Activated T-helper 1 cell treated with anti-CD3 and anti-CD28 coated beads, Interleukin-2, amount 50 U/mL, for 16 hours (primary cell): ENCODE data around the gene DEFB125.
"Not testable (repeated sequence)": the region's sequence is repeated elsewhere in the genome, so short reads cannot be mapped to it uniquely, and the experiment has no call there.

Experiments
- DNase-seq, 2 donors: peaks; one replicate each; pipeline ENCODE4 v3.0.0-alpha.2; 2020; ENCODE audit warnings: low read depth in 1 of 2, low spot score in 1 of 2

Gene DEFB125, protein sequence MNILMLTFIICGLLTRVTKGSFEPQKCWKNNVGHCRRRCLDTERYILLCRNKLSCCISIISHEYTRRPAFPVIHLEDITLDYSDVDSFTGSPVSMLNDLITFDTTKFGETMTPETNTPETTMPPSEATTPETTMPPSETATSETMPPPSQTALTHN

DNA sequence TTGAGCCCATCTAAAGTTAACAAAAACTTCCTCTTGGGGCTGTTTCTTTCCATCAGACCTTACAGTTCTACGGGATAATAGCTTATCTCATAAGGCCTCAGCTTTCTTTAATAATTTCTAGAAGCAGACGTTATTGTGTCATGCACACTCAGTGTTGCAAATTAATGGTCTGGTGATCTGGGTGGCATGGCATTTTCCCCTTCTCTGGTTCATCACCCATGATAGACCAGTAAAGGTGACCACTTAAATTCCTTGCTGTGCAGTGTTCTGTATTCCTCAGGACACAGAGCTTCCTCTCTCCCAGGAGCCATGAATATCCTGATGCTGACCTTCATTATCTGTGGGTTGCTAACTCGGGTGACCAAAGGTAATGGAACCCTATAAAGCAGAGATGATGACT lies at the start of gene DEFB125:
TSS of gene DEFB125 (plus strand) at position 272 of the 400 bp plus-strand sequence. CDS start at position 310, 38 bp downstream.
- DNase-seq, result no peak

DNA sequence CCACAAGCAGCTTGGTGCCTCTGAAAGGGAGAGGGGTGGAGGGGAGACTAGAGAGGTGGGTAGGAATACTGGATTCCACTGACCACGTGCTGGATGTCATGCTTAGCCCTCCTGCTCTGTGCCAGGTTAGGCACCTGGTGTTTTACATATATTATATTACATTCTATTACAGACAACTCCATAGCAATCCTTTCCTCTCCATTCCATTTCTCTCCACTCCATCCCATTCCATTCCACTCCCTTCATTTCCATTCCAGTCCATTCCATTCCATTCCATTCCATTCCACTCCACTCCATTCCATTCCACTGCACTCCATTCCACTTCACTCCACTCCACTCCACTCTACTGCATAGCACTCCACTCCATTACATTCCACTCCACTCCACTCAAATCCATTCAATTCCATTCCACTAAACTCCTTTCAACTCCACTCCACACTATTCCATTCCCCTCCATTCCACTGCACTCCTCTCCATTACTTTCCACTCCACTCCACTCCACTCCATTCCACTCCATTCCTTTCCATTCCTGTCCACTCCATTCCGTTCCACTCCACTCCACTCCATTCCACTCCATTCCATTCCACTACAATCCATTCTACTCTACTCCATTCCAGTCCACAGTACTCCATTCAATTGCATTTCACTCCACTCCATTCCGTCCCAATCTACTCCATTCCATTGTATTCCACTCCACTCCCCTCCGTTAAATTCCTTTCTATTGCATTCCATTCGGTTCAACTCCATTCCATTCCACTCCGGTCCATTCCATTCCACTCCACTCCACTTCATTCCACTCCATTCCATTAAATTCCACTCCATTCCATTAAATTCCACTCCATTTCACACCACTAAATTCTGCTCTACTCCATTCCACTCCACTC lies 27.2 kb upstream of the DEFB125 start:
- DNase-seq, result no peak

- DNase-seq, result no peak
These were observed 26.2 kb upstream of the DEFB125 start for GRCh38 chr20:61230-61629.

DNA sequence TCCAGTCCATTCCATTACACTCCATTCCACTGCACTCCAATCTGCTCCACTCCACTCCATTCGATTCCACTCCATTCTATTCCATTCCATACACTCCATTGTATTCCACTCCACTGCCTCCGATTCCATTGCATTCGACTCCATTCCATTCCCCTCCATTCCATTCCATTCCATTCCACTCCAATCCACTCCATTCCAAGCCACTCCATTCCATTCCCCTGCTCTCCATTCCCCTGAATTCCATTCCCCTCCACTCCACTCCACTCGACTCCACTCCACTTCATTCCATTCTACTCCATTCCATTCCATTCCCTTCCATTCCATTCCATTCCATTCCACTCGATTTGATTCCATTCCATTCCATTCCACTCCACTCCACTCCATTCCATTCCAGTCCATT lies 25.7 kb upstream of the DEFB125 start:
- no peak for DNase-seq

GRCh38 chr20:62487-62886 lies 25.0 kb upstream of the DEFB125 start:
- DNase-seq, result no peak

DNA sequence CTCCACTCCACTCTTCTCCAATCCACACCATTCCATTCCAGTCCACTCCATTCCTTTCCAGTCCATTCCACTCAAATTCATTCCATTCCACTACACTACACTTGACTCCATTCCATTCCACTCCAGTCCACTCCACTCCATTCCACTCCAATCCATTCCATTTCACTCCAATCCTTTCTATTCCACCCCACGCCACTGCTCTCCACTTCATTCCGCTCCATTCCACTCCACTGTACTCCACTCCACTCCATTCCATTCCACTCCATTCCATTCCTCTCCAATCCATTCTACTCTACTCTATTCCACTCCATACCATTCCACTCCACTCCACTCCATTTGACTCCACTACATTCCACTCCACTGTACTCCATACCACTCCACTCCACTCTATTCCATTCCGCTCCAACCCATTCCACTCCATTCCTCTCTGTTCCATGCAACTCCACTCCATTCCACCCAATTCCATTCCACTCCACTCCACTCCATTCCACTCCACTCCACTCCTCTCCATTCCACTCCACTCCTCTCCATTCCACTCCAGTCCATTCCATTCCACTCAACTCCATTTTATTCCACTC lies 23.4 kb upstream of the DEFB125 start:
- no peak for DNase-seq

DNA sequence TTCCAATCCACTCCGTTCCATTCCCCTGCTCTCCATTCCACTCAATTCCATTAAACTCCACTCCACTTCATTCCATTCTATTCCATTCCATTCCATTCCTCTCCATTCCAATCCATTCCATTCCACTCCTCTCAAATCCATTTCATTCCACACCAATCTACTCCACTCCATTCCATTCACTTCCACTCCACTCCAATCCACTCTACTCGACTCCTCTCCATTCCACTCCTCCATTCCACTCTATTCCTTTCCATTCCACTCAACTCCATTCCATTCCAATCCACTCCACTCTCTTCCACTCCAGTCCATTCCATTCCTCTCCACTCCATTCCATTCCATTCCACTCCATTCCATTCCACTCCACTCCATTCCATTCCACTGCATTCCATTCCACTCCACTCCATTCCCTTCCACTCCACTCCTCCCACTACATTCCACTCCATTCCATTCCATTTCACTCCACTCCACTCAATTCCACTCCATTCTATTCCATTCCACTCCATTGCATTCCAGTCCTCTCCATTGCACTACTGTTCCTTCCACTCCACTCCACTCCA lies 22.6 kb upstream of the DEFB125 start:
- no peak for DNase-seq

GRCh38 chr20:77231-77630 lies 10.2 kb upstream of the DEFB125 start:
- no peak for DNase-seq

GRCh38 chr20:78338-78737 lies 9.1 kb upstream of the DEFB125 start:
- DNase-seq, result no peak

GRCh38 chr20:79565-79964 lies 7.9 kb upstream of the DEFB125 start:
- no peak for DNase-seq

DNA sequence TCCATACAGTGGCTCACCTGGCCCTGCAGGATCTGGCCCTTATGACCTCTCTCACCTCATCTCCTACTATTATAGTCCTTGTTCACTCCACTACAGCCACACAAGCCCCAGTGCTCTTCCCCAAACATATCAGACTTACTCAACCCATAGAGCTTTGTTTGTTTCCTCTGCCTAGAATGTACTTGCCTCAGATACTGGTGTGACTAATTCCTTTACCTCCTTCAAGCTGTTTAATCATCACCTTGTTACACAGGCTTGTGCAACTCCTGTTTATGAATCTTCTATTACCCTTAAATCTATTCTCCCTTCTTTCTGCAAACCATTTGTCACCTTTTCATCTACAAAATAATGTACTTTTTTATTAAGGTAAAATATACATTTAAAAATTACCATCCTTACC lies 3.2 kb downstream of the DEFB125 start:
- DNase-seq, result no peak

- DNase-seq, result no peak
These were observed 6.2 kb downstream of the DEFB125 start for GRCh38 chr20:93641-94040.

- no peak for DNase-seq
These were observed 7.7 kb downstream of the DEFB125 start for GRCh38 chr20:95215-95614.

- not testable (repeated sequence) for DNase-seq
These were observed 10.2 kb downstream of the DEFB125 start for GRCh38 chr20:97691-98090.

GRCh38 chr20:101975-102374 lies 14.5 kb downstream of the DEFB125 start:
- no peak for DNase-seq

- no peak for DNase-seq
These were observed 16.0 kb downstream of the DEFB125 start for GRCh38 chr20:103456-103855.

- DNase-seq, result no peak
These were observed 24.9 kb downstream of the DEFB125 start for GRCh38 chr20:112396-112795.

GRCh38 chr20:117518-117917 lies 30.0 kb downstream of the DEFB125 start:
- DNase-seq, result no peak

GRCh38 chr20:129786-130323 lies 42.4 kb downstream of the DEFB125 start:
- not testable (repeated sequence) for DNase-seq

- no peak for DNase-seq
These were observed 50.4 kb downstream of the DEFB125 start for GRCh38 chr20:137668-138490.

DNA sequence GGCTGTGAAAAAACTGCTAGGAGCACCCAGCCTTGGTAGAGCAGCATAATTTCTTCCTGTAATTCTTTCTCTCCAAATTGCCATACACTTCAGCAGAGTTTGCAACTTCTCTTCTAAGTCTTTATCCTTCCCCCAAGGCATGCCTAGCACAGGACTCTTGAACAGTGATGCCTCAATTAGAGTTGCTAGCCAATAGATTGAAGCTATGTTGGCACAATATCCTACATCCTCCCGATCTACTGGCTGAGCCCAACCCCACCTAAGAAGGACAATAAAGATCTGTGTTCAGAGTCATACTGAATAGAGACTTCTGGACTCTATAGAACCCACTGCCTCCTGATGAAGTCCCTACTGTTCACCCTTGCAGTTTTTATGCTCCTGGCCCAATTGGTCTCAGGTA lies 54.8 kb downstream of the DEFB125 start, which contains the start of gene DEFB126:
TSS of gene DEFB126 (plus strand) at position 301 of the 400 bp plus-strand sequence. CDS start at position 340, 39 bp downstream.
- no peak for DNase-seq
